Large intestine (tissue), 3 donors: ENCODE measurements around the gene ERG28. TPM values are rescaled to one million over a fixed set of nuclear protein-coding genes. Genes with fewer than 3 reads are reported as not detected.

Experiments
- DNase-seq, 2 donors: peaks; one replicate each; pipeline versions ENCODE4 v3.0.0 to v3.0.0-alpha.2; 2013
- H3K27ac ChIP-seq: one replicate; pipeline ENCODE4 v1.5.1; 2013; ENCODE audit warnings: low read length
- H3K27me3 ChIP-seq: 2 replicates; pipeline ENCODE4 v1.6.1; 2013; ENCODE audit warnings: low read length; ENCODE audit not compliant: control insufficient read depth, insufficient read depth
- H3K36me3 ChIP-seq: 2 replicates; pipeline ENCODE4 v1.6.1; 2013; ENCODE audit warnings: low read length; ENCODE audit not compliant: control insufficient read depth, insufficient read depth
- H3K4me1 ChIP-seq: one replicate; pipeline ENCODE4 v1.6.1; 2013; ENCODE audit warnings: low read length; ENCODE audit not compliant: control insufficient read depth, insufficient read depth
- H3K4me3 ChIP-seq: one replicate; pipeline ENCODE4 v1.5.1; 2013; ENCODE audit warnings: low read length
- H3K9me3 ChIP-seq: one replicate; pipeline ENCODE4 v1.6.1; 2013; ENCODE audit warnings: mild to moderate bottlenecking, low read depth, low read length, moderate library complexity; ENCODE audit not compliant: control insufficient read depth
- WGBS: methylation state at CpG from one replicate; pipeline ENCODE4 v1.1.5; 2013; ENCODE audit warnings: low lambda C conversion rate; ENCODE audit not compliant: insufficient coverage; 5-methylcytosine and 5-hydroxymethylcytosine counted together
- polyA plus RNA-seq: library from polyadenylated mRNA; unstranded; fragments of 120-200 nt; gene quantifications from one replicate; pipeline ENCODE4 v1.2.1, GENCODE V29; 2013

Gene ERG28
- polyA plus RNA-seq, 1 donor = 21.3 TPM

DNA sequence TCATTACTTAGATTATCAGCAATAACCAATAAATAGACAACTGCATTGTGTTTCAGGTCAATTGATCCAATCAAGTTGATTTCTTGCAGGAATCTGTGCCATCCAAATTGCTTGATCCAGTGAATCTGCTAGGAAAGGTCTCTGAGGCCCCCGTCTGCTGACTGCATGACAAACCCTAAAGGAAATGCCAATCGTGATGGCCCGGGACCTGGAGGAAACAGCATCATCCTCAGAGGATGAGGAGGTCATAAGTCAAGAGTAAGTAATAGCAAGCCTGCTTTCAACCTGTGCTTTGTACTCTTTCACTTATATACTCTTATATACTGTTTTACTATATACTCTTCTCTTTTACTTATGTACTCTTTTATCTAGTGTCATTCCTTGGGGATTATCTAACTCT is 2.3 kb upstream of the ERG28 start:
- no peak for DNase-seq
- H3K4me1 ChIP-seq = peaks cover 11% of the 10 kb centered on the region
- peaks cover 3% of the 10 kb centered on the region for H3K36me3 ChIP-seq
- no peak overlapping the region for H3K27ac ChIP-seq
- H3K4me3 ChIP-seq = no peak overlapping the region
- WGBS = no CpG with 5 or more reads among the region's 3 CpGs
- no peaks in the 10 kb centered on the region for H3K27me3 ChIP-seq
- H3K9me3 ChIP-seq = no peaks in the 10 kb centered on the region

DNA sequence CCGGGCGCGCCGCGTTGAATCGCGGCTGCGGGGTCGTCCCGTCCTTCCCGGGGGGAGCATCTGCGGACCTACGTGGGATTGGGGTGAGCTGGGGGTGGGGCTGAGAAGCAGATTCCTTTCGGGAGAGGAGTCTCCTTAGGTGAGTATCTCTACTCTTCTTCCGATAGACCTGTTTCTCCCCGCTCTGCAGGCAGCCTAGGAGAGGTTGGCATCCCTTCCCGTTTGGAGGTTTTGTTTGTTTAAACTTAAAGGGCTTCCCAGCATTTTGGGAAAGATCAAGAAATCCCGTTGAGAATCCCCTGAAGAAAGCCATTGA is 781 bp upstream of the ERG28 start:
- DNase-seq = no peak

DNA sequence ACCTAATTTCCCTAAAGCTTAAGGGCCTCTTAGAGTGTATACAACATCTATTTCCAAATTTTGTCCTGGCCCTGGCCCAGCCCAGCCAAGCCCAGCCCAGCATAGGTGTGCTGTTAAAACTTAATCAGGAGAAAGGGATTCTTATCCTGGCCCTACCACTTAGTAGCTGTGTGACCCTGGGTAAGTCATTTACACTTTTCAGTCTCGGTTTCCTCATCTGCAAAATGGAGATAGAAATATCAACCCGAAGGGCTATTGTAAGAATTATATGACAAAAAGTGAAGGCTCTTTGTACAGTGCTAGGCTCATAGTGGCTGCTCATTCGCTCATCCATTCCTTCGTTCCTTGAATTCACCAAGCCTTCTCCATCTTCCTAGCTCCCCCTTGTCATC is 442 bp downstream of the ERG28 start:
- WGBS = 6% methylated on average over 2 of the region's 4 CpGs
- no peak for DNase-seq
- H3K4me1 ChIP-seq = peaks cover 11% of the 10 kb centered on the region
- H3K27me3 ChIP-seq = no peaks in the 10 kb centered on the region
- peaks cover 13% of the 10 kb centered on the region for H3K36me3 ChIP-seq
- peak overlapping the region; percentile 72 for H3K27ac ChIP-seq
- H3K4me3 ChIP-seq = peak overlapping the region; percentile 67
- no peaks in the 10 kb centered on the region for H3K9me3 ChIP-seq

More for the DNA sequence above, 781 bp upstream of the ERG28 start:
- Histone ChIP-seq H3K4me1 (peaks cover 11% of the 10 kb centered on the region), H3K9me3 (no peaks in the 10 kb centered on the region), H3K36me3 (peaks cover 6% of the 10 kb centered on the region), H3K27me3 (no peaks in the 10 kb centered on the region), H3K27ac (peak overlapping the region; percentile 72), H3K4me3 (peak overlapping the region; percentile 67)
- WGBS = no CpG with 5 or more reads among the region's 18 CpGs

DNA sequence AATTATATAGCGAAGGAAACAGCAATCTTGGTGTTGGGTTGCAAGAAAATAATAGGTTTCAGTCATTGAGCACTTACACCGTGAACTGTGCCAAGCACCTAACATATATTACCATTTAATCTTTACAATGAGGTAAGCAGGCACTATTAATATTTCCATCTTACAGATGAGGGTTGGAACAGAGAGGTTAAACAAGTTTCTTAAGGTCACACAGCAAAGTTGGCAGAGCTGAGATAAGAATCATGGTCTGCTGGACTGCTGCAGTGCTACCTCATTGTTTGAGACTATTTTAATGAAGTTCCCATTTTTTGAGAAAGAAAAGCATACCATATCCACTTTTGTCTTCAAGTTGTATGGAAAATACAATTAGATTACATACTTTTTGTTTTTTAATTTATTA is 1.7 kb downstream of the ERG28 start:
- no peak for DNase-seq
- no CpG with 5 or more reads among the region's 2 CpGs for WGBS
- H3K27me3 ChIP-seq = no peaks in the 10 kb centered on the region
- peaks cover 22% of the 10 kb centered on the region for H3K36me3 ChIP-seq
- no peaks in the 10 kb centered on the region for H3K9me3 ChIP-seq
- no peak overlapping the region for H3K27ac ChIP-seq
- H3K4me1 ChIP-seq = peaks cover 11% of the 10 kb centered on the region
- no peak overlapping the region for H3K4me3 ChIP-seq

DNA sequence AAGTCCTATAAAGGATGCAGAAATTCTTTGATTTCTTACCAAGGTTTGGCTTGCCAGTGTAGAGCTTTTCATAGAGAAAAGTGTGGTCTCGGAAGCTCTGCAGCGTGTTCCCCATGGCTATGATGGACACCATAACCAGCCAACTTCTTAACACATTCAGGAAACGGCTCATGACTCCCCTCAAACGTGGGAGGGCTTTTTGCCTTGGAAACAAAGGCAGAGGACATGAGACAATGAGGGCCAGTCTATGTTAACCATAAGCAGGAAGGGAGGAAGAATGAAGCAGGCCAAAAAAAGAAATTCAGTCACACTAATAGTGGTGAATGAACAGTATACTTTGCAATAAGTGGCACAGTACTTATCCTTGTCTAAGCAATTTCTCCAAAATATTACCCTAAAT is 3.3 kb downstream of the ERG28 start:
- Histone ChIP-seq H3K9me3 (no peaks in the 10 kb centered on the region), H3K27ac (no peak overlapping the region), H3K27me3 (no peaks in the 10 kb centered on the region), H3K4me1 (peaks cover 16% of the 10 kb centered on the region), H3K36me3 (peaks cover 28% of the 10 kb centered on the region), H3K4me3 (no peak overlapping the region)
- 67% methylated on average over 1 of the region's 4 CpGs for WGBS
- DNase-seq = no peak

DNA sequence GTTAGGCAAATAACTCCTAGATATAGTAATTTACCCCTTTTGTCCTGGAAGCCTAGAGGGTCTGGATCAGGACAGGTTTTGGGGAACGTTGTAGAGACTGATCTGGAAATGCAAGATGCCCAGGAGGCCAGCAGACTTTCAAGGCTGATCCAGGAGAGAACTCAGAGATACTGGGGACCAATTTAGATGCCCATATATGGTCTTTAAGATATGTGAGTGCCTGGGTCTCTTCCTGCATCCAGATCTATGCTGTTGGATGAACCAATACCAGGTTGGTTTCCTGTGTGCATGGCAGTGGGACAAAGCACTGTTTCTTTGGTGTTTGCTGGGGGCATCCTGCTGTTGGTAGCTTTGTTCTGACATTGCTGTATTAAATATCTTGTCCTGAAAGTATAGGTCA is 5.4 kb downstream of the ERG28 start:
- no CpG with 5 or more reads among the region's 1 CpG for WGBS
- Histone ChIP-seq H3K4me1 (peaks cover 24% of the 10 kb centered on the region), H3K9me3 (no peaks in the 10 kb centered on the region), H3K27me3 (no peaks in the 10 kb centered on the region), H3K27ac (no peak overlapping the region), H3K4me3 (no peak overlapping the region), H3K36me3 (peaks cover 46% of the 10 kb centered on the region)
- no peak for DNase-seq

DNA sequence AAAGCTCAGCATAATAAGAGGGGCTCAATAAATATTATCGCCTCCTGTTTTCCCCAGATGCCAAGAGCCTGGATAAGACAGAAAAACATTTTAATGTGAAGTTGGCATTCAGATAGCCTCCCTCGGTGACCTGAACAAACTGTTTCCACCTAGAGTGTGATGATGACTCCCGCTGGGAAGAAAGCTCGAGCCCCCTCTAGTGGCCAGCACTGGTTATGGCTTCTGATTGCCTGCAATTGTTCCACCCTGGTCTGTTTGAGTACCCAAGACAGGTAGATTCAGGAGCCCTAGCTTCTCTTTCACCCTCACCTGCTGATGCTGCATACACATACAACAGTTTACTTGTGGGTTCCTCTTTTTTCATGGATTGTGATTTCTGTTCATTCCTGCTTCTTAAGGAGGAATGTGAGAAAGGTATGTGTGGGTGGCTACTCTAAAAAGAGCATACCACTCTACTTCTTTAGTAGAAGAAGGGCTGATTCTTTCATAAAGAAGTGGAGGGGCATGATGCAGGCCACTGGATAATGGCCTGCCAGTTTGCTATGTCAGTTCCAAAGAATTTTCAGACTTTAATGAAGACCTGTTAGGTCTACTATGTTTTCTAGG is 6.4 kb downstream of the ERG28 start:
- no peaks in the 10 kb centered on the region for H3K9me3 ChIP-seq
- H3K27me3 ChIP-seq = no peaks in the 10 kb centered on the region
- H3K4me1 ChIP-seq = peaks cover 23% of the 10 kb centered on the region
- H3K27ac ChIP-seq = no peak overlapping the region
- WGBS = no CpG with 5 or more reads among the region's 4 CpGs
- no peak overlapping the region for H3K4me3 ChIP-seq
- peaks cover 52% of the 10 kb centered on the region for H3K36me3 ChIP-seq
- peak; percentile 61 to 62 for DNase-seq

DNA sequence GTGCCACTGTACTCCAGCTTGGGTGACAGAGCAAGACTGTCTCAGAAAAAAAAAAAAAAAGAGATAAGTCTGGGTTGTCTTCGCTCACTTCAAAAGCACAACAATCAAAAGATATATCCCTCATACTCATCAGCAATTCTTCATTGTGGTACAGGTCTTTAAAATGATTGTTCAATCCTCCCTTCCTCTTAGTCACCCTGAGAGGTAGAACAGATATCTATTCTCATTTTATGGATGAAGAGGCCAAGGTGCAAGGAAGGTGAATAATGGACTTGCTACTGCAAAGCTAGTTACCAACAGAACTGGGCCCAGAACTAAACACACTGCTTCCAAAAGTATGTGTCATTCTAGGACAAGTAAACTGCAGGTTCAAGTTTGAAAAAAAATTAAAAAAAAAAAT is 7.1 kb downstream of the ERG28 start:
- no peak for DNase-seq
- WGBS = no CpG with 5 or more reads among the region's 1 CpG
- no peaks in the 10 kb centered on the region for H3K9me3 ChIP-seq
- peaks cover 23% of the 10 kb centered on the region for H3K4me1 ChIP-seq
- H3K27me3 ChIP-seq = no peaks in the 10 kb centered on the region
- peaks cover 52% of the 10 kb centered on the region for H3K36me3 ChIP-seq
- H3K27ac ChIP-seq = no peak overlapping the region
- no peak overlapping the region for H3K4me3 ChIP-seq

DNA sequence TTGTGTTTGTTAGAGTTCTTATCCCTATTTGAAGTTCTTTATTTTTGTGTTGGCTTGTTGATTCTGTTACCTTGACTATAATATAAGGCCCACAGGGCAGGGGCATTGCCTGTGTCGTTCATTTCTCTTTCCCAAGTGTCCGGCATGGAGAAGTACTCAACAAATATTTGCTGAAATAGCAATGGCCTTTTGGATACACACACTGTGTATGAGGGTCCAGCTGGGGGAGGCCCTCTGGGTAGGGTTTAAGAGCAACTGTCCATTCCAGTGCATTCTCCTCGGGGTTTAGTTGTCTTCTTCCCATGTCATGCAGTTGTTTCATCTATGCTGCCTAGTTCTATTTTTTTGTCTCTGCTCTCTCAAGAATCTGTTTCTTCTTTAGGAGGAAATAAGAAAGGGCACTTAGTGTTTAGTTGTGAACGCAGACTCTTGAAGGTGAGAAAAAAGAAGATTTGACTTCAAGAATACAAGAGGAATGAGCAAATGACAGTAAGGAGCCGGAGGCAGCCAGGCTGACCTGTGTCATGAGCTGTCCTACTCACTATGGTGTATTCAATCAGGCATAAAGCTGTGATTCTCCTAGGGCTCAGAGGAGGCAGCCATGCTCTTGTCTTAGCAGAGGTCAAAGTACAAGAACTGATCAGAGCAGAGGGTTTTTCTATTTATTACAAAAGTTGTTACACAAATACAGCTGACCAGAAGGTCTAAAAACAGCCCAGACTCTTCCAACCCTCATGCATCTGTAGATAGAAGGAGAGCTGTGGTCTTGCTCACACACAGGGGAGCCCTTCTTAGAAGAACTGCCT is 10.2 kb downstream of the ERG28 start:
- Histone ChIP-seq H3K27me3 (no peaks in the 10 kb centered on the region), H3K9me3 (no peaks in the 10 kb centered on the region), H3K27ac (peak overlapping the region; percentile 11), H3K36me3 (peaks cover 42% of the 10 kb centered on the region), H3K4me1 (peaks cover 23% of the 10 kb centered on the region), H3K4me3 (no peak overlapping the region)
- 50% methylated on average over 2 of the region's 5 CpGs for WGBS
- peak in 1 of 2 donors; percentile 65 for DNase-seq

DNA sequence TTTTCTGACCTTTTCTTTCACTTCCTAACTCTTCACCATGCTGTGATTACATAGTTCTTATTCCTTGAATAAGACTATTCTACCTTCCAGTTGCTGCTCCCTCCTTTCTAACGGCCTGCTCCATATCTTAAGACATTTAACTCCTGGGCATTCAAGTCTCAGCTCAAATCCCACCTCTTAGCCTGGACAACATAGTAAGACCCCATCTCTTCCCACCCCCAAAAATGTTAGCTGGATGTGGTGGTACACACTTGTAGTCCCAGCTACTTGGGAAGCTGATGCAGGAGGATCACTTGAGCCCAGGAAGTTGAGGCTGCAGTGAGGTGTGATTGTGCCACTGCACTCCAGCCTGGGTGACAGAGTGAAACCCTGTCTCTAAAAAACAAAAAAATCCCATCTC is 10.9 kb downstream of the ERG28 start:
- no peaks in the 10 kb centered on the region for H3K9me3 ChIP-seq
- no peaks in the 10 kb centered on the region for H3K27me3 ChIP-seq
- H3K4me3 ChIP-seq = no peak overlapping the region
- H3K4me1 ChIP-seq = peaks cover 23% of the 10 kb centered on the region
- no CpG with 5 or more reads among the region's 1 CpG for WGBS
- H3K27ac ChIP-seq = no peak overlapping the region
- DNase-seq = no peak
- H3K36me3 ChIP-seq = peaks cover 36% of the 10 kb centered on the region

DNA sequence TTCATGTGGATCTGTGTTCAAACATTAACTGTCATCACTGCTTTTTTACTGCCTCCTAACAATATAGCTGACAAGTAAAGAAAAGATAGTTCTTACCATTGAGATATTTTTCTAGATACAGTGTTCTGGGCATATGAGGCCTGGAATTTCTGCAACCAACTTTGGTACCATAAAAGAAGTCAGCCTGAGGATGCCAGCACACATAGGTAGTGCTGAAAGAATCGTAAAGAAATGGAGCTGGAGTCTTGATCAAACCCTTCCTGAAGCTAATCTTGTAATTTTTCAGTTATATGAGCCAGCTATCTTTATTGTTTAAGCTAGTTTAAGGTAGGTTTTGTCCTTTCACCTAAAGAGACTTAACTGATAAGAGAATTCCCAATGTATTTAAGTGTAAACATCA is 11.3 kb downstream of the ERG28 start:
- no peak overlapping the region for H3K27ac ChIP-seq
- DNase-seq = no peak
- peaks cover 23% of the 10 kb centered on the region for H3K4me1 ChIP-seq
- no peaks in the 10 kb centered on the region for H3K27me3 ChIP-seq
- H3K36me3 ChIP-seq = peaks cover 32% of the 10 kb centered on the region
- WGBS = no CpG with 5 or more reads among the region's 1 CpG
- no peak overlapping the region for H3K4me3 ChIP-seq
- no peaks in the 10 kb centered on the region for H3K9me3 ChIP-seq
